ENCODE results near the gene TARBP1. TPM values are rescaled to one million over a fixed set of nuclear protein-coding genes. Genes with fewer than 3 reads are reported as not detected.

The TARBP1 gene
- total RNA-seq, 4 donors from 2014 or later: 17.2 to 25.8 (median 18.8) TPM

GRCh38 chr1:234467821-234468220 lies 11.2 kb downstream of the TARBP1 start:
- no peak for TF ChIP-seq CTCF (IDR thresholded peaks at IDR 0.05; ENCODE audit: low read depth)

- no peak for TF ChIP-seq CTCF (IDR thresholded peaks at IDR 0.05; ENCODE audit: low read depth)
Observed at GRCh38 chr1:234466945-234467344, 12.0 kb downstream of the TARBP1 start.

DNA sequence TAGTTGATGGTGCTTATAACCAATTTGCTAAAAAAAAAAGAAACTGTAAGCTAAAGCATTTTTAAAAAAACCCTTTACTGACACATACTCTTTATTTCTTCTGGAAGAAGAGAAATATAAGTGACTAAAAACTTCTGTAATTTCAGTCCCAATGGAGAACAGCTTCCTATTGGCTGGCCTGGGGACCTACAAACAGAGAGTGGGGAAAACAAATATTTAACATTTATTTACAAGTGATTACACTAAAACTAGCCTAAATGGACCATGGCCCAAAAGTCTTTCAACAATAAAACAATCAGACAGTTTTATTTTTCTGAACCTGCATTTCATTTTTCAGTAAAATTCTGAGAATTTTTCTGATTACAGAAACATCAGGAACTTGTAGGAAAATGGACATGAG lies 15.2 kb downstream of the TARBP1 start:
- no peak for TF ChIP-seq CTCF (IDR thresholded peaks at IDR 0.05; ENCODE audit: low read depth)

- no peak for TF ChIP-seq CTCF (IDR thresholded peaks at IDR 0.05; ENCODE audit: low read depth)
Observed at GRCh38 chr1:234460652-234461051, 18.3 kb downstream of the TARBP1 start.

DNA sequence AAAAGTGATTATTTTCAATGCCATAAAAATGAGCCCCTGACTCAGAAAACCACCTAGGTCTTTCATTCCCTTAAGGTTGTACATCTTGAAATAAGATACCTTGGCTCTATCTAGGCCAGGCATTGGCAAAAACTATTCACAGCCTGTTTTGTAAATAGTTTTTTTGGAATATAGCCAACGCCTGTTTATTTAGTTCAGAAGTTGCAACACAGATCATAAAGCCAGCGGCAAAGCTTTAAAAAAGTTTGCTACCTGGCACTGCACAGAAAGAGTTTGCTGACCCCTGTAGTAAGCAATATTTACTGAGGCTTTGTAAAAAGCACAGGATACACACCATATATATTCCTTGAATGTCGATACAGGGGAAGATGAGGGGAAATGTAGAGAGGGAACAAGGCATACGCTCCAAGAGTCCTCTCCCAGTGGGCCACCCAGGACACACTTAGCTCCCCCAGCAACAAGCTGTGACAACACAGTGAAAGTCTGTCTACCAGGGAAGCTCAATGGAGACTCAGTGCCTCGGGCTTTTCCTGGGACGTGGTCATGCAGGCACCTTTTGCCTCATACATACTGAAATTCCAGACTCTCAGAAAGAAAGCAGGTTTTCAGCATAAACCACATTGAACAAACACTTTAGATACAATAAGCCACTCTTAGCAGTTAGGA lies 20.5 kb downstream of the TARBP1 start:
- TF ChIP-seq CTCF (IDR thresholded peaks at IDR 0.05; ENCODE audit: low read depth): no peak

- TF ChIP-seq CTCF (IDR thresholded peaks at IDR 0.05; ENCODE audit: low read depth): no peak
Observed at GRCh38 chr1:234454926-234455325, 24.1 kb downstream of the TARBP1 start.

DNA sequence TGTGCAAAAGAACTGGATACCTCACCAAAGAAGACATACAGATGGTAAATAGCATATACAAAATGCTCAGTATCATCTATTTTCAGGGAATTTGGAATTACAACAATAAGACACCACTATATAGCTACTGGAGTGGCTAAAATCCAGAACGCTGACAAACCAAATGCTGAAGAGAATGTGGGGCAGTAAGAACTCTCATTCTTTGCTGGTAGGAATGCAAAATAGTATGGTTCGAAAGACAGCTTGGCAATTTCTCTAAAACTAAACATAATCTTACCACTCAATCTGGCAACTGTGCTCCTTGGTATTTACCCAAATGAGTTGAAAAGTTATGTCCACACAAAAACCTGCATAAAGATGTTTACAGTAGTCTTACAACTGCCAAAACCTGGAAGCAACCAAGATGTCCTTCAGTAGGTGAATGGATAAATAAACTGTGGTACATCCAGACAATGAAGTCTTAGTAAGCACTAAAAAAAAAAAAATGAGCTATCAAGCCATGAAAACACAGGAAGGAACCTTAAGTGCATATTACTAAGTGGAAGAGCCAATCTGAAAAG lies 26.5 kb downstream of the TARBP1 start:
- TF ChIP-seq CTCF (IDR thresholded peaks at IDR 0.05; ENCODE audit: low read depth): no peak
